ENCODE measurements around the gene SORBS1. TPM values are rescaled to one million over a fixed set of nuclear protein-coding genes. Genes with fewer than 3 reads are reported as not detected.

Gene SORBS1
- total and polyA plus RNA-seq, 2 of the 13 experiments (the other 11 are each of a cell fraction or from before 2014, with no cell fraction given), result 16.8 to 39.8 TPM

GRCh38 chr10:95346715-95347401 is 214.3 kb downstream of the SORBS1 start (continued):
- TF ChIP-seq ZBTB40 (IDR thresholded peaks at IDR 0.05) (no peak), ZBTB40 (CRISPR knock-in tag; IDR thresholded peaks at IDR 0.05) (no peak), REPIN1 (CRISPR knock-in tag; IDR thresholded peaks at IDR 0.05; ENCODE audit: borderline replicate concordance, low read depth) (no peak; the same call in 1 of the 2 replicates), ZBTB37 (CRISPR knock-in tag; IDR thresholded peaks at IDR 0.05) (no peak), ZNF331 (CRISPR knock-in tag; IDR thresholded peaks at IDR 0.05) (peak; percentile 91; the same call in 1 of the 2 replicates), DMTF1 (CRISPR knock-in tag; IDR thresholded peaks at IDR 0.05) (no peak), FOXA1 (IDR thresholded peaks at IDR 0.05) (no peak), FOXA1 (CRISPR knock-in tag; IDR thresholded peaks at IDR 0.05) (peak; percentile 59; the same call in 1 of the 2 replicates), XBP1 (CRISPR knock-in tag; IDR thresholded peaks at IDR 0.05) (no peak), MIER3 (CRISPR knock-in tag; IDR thresholded peaks at IDR 0.05; ENCODE audit: borderline replicate concordance) (peak; percentile 80; the same call in 1 of the 2 replicates), RNF2 (conservative IDR thresholded peaks at IDR 0.05; ENCODE audit: low read depth) (no peak), NFYB (CRISPR knock-in tag; IDR thresholded peaks at IDR 0.05) (no peak), TFDP2 (CRISPR knock-in tag; IDR thresholded peaks at IDR 0.05) (no peak), RBAK (CRISPR knock-in tag; IDR thresholded peaks at IDR 0.05) (no peak), RARG (CRISPR knock-in tag; IDR thresholded peaks at IDR 0.05; ENCODE audit: low read depth) (no peak), KLF12 (CRISPR knock-in tag; IDR thresholded peaks at IDR 0.05; ENCODE audit: borderline replicate concordance) (no peak), KDM6A (CRISPR knock-in tag; IDR thresholded peaks at IDR 0.05; ENCODE audit: low read depth) (peak; percentile 88)
